Epidermal melanocyte (primary cell): ENCODE measurements around the gene SRRM2.

Experiments
- DNase-seq: peaks from one replicate; pipeline ENCODE4 v3.0.0; 2011; ENCODE audit warnings: low spot score; ENCODE audit not compliant: insufficient read length

SRRM2 gene

DNA sequence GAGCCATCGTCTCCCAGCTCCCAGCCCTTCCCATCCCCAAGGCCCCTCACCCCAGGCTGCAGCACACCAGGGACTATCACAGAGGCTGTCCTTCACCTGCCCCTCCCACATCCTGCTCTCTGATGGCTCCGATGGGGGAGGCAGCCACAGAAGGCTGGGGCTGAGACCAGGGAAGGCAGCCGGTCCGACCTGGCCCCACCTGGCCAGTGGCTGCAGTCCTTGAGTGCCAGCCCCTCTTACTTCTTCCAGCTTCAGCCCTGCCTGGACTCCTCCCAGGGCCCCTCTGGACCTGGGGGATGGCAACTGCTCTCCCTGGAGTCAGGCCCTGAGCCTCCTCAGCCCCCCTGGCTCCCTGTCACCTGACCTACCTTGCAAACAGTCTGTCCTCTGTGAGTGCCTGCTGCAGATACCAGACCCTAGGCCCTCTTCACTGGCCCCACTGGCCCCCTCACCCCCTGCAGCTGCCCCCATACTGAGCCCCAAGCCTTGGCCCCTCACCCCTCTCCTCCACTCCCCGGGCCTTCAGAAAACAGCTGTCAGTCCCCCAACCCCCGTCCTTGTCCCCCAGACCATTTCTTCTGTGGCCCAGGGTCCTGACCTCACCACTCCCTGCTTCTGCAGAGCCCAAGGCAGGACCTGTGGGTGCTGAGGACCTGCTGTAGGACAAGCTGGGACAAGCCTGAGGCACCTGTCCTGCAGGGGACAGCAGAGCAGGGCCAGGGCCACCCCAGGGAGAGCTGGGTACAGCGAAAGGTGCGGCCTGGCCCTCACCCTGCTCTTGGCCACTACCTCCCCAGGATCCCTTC lies 12.6 kb upstream of the SRRM2 start:
- DNase-seq: no peak

- DNase-seq: no peak
Measured at GRCh38 chr16:2740476-2740875, 12.0 kb upstream of the SRRM2 start.

GRCh38 chr16:2741168-2741567 lies 11.3 kb upstream of the SRRM2 start:
- no peak for DNase-seq

DNA sequence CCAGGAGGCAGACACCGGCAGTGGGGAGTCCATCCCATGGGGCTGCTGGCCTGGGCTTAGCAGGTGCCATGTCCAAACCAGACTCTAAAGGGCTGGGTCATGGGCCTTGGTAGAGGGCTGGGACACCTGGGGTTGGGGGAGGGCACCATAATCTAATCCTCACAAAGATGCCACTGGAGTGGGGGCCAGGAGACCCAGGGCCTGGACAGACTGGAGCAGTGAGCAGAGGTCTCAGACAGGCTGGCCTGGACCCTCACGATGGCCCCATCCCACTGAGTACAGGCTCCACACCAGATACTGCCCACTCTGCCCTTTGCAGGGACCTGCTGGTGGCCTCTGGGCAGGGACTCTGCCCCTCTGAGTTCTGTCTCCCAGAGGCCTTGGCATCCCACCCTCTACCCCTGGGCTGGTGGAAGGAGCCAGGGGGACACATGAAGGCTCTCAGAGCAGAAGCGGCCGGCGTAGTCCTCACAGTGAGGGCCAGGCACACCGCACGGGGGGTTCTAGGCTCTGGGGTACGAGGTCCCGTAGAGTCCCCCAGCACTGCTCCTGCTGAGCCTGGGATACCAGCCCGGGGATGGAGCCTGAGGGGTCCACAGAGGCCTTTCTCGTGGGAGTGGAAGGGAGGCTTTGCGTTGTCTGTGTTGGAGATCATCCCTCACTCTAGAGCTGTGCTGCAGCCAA lies 10.0 kb upstream of the SRRM2 start:
- no peak for DNase-seq

DNA sequence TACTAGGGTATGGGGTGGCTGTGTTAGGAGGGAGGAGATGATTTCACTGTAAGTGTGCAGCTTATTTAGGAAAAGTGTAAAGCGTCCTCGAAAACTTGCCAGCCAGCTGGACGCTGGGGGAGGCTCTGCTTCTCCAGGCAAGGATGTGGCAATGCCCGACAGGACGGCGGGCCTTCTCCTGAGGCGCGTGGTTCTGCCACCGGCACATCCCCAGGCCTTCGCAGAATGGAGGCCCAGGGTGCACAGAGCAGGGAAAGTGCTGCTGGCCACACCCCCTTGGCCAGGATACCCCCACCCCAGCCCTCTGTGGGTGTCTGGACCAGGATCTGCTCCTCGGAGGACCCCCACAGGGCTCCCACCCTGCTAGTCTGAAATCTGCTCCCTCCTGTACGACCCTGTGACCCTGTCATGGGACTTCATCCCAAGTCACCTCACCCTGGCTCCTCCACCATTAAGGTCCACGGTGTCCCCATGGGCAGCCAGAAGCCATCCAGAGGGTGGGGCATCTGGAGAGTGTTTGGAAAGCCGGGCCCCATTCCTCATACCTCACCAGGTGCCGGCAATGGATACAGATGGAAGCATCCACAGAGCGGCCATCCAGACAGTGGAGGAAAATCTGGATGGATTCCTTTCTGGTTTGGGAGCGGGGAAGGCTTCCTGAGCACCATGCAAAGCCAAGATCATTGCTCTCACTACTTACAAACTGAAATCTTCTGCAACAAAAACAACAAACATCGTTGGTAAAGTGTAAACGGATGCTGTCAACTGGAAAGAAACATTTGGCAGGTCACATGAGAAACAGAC lies 9.2 kb upstream of the SRRM2 start:
- DNase-seq: no peak

DNA sequence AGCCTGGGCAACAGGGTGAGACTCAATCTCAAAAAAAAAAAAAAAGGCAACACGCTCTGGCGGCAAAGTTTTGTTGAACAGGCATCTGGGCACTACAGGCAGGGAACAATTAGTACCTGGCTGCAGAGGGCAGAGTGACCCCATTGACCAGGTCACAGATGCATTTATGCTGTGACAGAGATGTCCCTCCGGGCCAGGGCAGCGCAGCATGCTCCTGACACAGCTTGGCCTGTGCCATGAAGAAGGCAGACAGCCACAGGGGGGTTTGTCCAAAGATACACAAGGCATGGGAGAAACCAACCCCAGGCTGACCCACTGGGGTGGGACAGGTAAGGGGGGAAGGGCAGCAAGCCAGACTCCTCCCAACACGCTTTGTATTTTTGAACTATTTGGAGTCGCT lies 7.7 kb upstream of the SRRM2 start:
- DNase-seq: no peak

GRCh38 chr16:2745116-2745890 lies 7.1 kb upstream of the SRRM2 start:
- no peak for DNase-seq

DNA sequence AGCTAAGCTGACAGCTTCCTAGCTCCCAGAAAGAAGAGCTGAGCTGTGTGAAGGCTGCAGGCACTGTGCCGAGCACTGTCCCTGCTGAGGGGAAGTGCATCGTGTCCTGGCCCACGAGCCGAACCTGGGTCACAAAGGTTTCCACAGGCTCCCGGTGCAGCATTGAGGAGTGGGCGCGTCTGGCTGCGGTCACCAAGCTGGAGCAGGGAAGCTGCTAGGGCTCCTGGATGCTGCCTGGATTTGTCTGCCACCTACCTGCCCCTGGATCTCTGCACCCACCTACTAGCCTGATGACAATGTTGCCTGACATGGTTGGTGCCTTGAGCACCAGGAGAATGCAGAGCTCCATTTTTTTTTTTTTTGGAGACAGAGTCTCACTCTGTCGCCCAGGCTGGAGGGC lies 6.5 kb upstream of the SRRM2 start:
- no peak for DNase-seq

DNA sequence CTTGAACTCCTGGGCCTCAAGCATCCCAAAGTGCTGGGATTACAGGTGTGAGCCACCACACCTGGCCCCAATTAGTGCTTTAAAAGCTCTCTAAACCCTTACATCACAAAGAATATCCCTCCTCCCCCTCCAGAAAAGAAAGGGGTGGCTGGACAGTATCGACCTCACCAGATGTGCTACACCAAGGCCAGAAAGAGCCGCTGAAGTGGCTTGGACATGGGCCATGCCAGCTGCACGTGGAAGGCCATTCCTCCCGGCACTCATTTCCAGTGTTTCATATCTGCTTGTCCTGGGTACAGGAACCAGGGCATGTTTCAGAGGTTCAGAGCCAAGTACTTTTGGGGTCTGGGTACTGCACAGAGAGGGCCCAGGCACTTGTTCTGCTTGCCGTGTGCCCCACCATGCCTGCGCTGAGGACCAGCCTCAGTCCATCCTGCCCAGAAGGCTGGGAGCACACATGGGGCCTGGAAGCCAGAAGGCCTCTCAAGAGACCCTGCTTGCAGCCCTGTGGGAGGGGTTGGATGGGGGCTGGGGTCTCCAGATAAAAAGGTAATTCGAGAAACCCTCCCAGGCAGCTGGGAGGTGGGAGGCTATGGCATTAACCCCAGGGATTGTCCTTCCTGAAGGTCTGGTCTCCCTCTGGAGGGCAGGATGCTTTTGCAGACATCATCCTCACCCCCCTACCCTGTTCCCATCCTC lies 3.5 kb upstream of the SRRM2 start:
- no peak for DNase-seq

- DNase-seq: no peak
Measured at GRCh38 chr16:2749476-2749875, 3.0 kb upstream of the SRRM2 start.

DNA sequence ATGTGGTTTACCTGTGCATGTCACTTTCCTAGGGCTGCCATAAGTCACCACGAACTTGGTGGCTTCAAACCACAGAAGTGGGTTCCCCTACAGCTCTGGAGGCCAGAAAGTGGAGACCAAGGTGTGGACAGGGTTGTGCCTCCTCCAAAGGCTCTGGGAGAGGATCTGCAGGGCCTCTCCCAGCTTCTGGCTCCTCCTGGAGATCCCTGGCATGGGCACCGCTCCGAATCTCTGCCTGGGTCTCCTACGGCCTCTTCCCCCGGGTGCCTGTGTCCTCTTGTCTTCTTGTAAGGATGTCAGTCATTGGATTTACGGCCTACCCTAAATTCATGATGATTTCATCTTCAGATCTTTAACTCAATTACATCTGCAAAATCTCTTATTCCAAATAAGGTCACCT lies 2.5 kb upstream of the SRRM2 start:
- DNase-seq: no peak

DNA sequence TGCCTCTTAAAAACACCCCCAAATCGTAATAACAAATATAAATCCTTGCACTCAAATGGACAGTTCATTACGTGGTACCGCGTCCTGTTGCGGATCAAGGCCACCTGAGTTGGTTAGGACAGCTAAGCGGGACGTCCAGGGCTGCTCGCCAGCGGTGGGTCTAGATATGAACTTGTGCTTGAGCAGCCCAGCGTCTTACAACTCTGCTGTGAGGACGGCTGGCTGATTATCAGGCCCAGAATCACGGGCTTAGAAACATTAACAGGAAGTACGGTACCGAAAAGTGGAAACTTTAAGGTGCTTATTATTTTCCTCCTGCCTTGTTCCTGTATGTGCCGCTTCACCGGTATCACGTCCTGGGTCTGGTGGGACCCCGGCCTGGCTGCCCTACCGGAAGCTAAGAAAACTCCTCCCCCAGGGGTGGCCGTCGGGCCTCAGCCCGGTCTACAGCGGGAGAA lies 832 bp upstream of the SRRM2 start:
- no peak for DNase-seq

GRCh38 chr16:2752850-2753732 lies 653 bp downstream of the SRRM2 start:
- peak; percentile 79 for DNase-seq

- DNase-seq: no peak
Measured at GRCh38 chr16:2753733-2754020, 1.2 kb downstream of the SRRM2 start.

GRCh38 chr16:2755158-2755557 lies 2.7 kb downstream of the SRRM2 start:
- no peak for DNase-seq

- DNase-seq: no peak
Measured at GRCh38 chr16:2756288-2757015, 4.0 kb downstream of the SRRM2 start.

DNA sequence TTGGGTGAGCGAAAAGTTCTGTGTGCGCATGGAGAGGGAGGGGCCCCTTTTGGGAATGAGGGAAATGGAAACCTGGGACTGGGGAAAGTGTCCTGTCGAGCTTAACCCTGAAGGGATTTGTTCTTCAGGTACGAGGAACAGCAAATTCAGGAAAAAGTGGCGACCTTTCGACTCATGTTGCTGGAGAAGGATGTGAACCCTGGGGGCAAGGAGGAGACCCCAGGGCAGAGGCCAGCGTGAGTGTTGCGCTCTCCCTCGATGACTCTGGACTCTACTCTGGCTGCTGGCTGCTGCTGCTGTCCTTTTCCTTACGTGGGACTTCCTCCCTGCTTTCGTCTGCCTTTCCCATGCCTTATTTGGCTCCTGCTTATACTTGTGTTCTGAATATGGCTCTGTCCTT lies 4.9 kb downstream of the SRRM2 start:
- no peak for DNase-seq

DNA sequence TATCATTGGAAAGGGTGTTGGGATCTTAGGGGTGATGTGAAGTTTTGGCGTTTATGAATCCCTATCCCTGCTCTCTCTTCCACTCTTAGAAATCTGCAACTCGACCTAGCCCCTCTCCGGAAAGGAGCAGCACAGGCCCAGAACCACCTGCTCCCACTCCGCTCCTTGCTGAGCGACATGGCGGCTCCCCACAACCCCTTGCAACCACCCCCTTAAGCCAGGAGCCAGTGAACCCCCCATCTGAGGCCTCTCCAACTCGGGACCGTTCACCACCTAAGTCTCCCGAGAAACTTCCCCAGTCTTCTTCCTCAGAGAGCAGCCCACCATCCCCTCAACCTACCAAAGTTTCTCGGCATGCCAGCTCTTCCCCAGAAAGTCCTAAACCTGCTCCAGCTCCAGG lies 9.0 kb downstream of the SRRM2 start:
- DNase-seq: no peak

DNA sequence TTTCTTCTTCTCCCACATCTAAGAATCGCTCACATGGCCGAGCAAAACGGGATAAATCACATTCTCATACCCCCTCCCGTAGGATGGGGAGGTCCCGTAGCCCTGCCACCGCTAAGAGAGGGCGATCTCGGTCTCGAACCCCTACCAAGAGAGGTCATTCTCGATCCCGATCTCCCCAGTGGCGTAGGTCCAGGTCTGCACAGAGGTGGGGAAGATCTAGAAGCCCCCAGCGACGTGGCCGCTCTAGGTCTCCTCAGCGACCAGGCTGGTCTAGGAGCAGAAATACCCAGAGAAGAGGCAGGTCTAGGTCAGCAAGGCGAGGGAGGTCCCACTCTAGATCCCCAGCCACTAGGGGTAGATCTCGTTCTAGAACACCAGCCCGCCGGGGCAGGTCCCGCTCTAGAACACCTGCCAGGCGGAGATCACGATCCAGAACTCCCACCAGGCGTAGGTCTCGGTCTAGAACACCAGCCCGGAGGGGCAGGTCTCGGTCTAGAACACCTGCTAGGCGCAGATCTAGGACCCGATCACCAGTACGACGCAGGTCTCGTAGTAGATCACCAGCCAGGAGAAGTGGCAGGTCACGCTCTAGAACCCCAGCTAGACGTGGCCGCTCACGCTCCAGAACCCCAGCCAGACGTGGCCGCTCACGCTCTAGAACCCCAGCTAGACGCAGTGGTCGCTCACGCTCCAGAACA lies 9.6 kb downstream of the SRRM2 start:
- DNase-seq: no peak
